GM12801 (cell line): Measurements from ENCODE around the gene TIE1.

Experiments used
- CTCF ChIP-seq: IDR thresholded peaks from one replicate; pipeline ENCODE4 v1.5.1; 2011; ENCODE audit warnings: control low read depth; ENCODE audit not compliant: insufficient read length; ENCODE audit errors: extremely low read depth

Gene TIE1

GRCh38 chr1:43311521-43311920, 10.7 kb downstream of the TIE1 start:
- TF ChIP-seq CTCF, result no peak

GRCh38 chr1:43312212-43312623, 11.4 kb downstream of the TIE1 start:
- TF ChIP-seq CTCF, result no peak

- TF ChIP-seq CTCF, result no peak
These were observed 12.1 kb downstream of the TIE1 start for GRCh38 chr1:43312663-43313515.

- TF ChIP-seq CTCF, result no peak
These were observed 13.0 kb downstream of the TIE1 start for GRCh38 chr1:43313771-43314170.

GRCh38 chr1:43314233-43314632, 13.5 kb downstream of the TIE1 start:
- no peak for TF ChIP-seq CTCF

- TF ChIP-seq CTCF, result no peak
These were observed 14.7 kb downstream of the TIE1 start for GRCh38 chr1:43315481-43315880.

GRCh38 chr1:43315963-43316737, 15.4 kb downstream of the TIE1 start:
- no peak for TF ChIP-seq CTCF
